K562 (cell line): ENCODE data around the gene POU3F1. TPM values are rescaled to one million over a fixed set of nuclear protein-coding genes. Genes with fewer than 3 reads are reported as not detected.

Experiments used
- BHLHE40 ChIP-seq: IDR thresholded peaks from 2 replicates; pipeline ENCODE4 v1.6.1; 2011; ENCODE audit warnings: low read length, improper control_type of control experiment
- CBX3 ChIP-seq, 2 experiments: IDR thresholded peaks; 1 replicate in 1 of 2; 2 replicates in 1 of 2; pipeline ENCODE4 v1.6.1; 2012; ENCODE audit warnings: inconsistent platforms in 2 of 2, low read length in 2 of 2, borderline replicate concordance in 1 of 2, control low read depth in 1 of 2
- FOXP4 ChIP-seq: sonication (generic); formaldehyde crosslinking; IDR thresholded peaks from 2 replicates; pipeline ENCODE4 v1.8.0; 2022; ENCODE audit warnings: mild to moderate bottlenecking, missing genetic modification reagents, borderline replicate concordance
- HDAC8 ChIP-seq: fragments of 450-650 bp; IDR thresholded peaks from 2 replicates; pipeline ENCODE4 v1.6.1; 2016; ENCODE audit warnings: mild to moderate bottlenecking, missing genetic modification characterization, moderate library complexity, missing compliant biosample characterization
- HOMEZ ChIP-seq: fragments of 250-450 bp; sonication (Bioruptor Pico); IDR thresholded peaks from 2 replicates; pipeline ENCODE4 v1.4.0; 2020; ENCODE audit warnings: mild to moderate bottlenecking, moderate library complexity
- KAT2B ChIP-seq: IDR thresholded peaks from one replicate; pipeline ENCODE4 v1.6.1; 2012; ENCODE audit warnings: low read depth, mild to moderate bottlenecking, control low read depth, inconsistent platforms, low read length, moderate library complexity
- MXD1 ChIP-seq: fragments of 250-450 bp; sonication (Bioruptor Pico); IDR thresholded peaks from 2 replicates; pipeline ENCODE4 v1.8.0; 2021; ENCODE audit warnings: borderline replicate concordance, mild to moderate bottlenecking, moderate library complexity; ENCODE audit not compliant: poor library complexity, severe bottlenecking
- NFXL1 ChIP-seq: fragments of 450-650 bp; formaldehyde crosslinking; IDR thresholded peaks from 2 replicates; pipeline ENCODE4 v1.4.0; 2021; ENCODE audit warnings: mild to moderate bottlenecking
- NR1H2 ChIP-seq: sonication (generic); formaldehyde crosslinking; IDR thresholded peaks from 2 replicates; pipeline ENCODE4 v1.4.0; 2020; ENCODE audit warnings: mild to moderate bottlenecking, missing genetic modification reagents
- SETDB1 ChIP-seq: IDR thresholded peaks from one replicate; pipeline ENCODE4 v1.6.1; 2012; ENCODE audit warnings: low read length, control low read depth, inconsistent platforms
- XRCC4 ChIP-seq: IDR thresholded peaks from one replicate; pipeline ENCODE4 v1.6.1; 2011; ENCODE audit not compliant: insufficient read depth, insufficient read length; ENCODE audit errors: extremely low read depth
- ZBTB5 ChIP-seq: fragments of 450-650 bp; IDR thresholded peaks from 2 replicates; pipeline ENCODE4 v1.6.1; 2017; ENCODE audit warnings: antibody characterized with exemption
- ZNF395 ChIP-seq: fragments of 200-800 bp; sonication (Bioruptor generic); IDR thresholded peaks from 2 replicates; pipeline ENCODE4 v1.6.1; 2017; ENCODE audit warnings: missing genetic modification characterization, missing compliant biosample characterization
- ZNF518B ChIP-seq: fragments of 250-450 bp; sonication (Bioruptor Pico); IDR thresholded peaks from 2 replicates; pipeline ENCODE4 v1.5.0; 2021; ENCODE audit warnings: mild to moderate bottlenecking, moderate library complexity
- ZNF717 ChIP-seq: fragments of 250-450 bp; sonication (Bioruptor Pico); IDR thresholded peaks from 2 replicates; pipeline ENCODE4 v1.5.0; 2021
- polyA plus RNA-seq, 8 experiments: library from polyadenylated mRNA; depleted of rRNA in 4 of 8; stranded (reverse) in 5 of 8; unstranded in 3 of 8; fragments of >200 nt; fragmentation: Nextera tagmentation in 2 of 8; fragmentation: Illumina TruSeq in 1 of 8; extraction: Ambion mirVana in 2 of 8; extraction: Trizol in 1 of 8; gene quantifications; 2 replicates each; pipeline versions ENCODE4 v1.2.1 to v1.2.3, GENCODE V29; 2011 to 2014; ENCODE audit warnings: inconsistent platforms in 1 of 8, missing spikeins in 1 of 8
- total RNA-seq, 7 experiments: library from RNA; depleted of rRNA in 6 of 7; stranded (reverse); fragments of >200 nt in 6 of 7; fragmentation: Illumina TruSeq in 2 of 7; extraction: Trizol in 2 of 7; gene quantifications; 2 replicates each; pipeline versions ENCODE4 v1.2.1 to v1.2.3, GENCODE V29; 2011 to 2021; ENCODE audit warnings: low replicate concordance in 1 of 7

The POU3F1 gene
- total and polyA plus RNA-seq, 9 of the 15 experiments (the other 6 are each of a cell fraction or from before 2014, with no cell fraction given): 0.09 TPM; not detected in 8

- TF ChIP-seq ZNF518B (CRISPR knock-in tag) (no peak), BHLHE40 (no peak; the same call in 1 of the 2 replicates), HDAC8 (tag) (0 out of 2 replicates have a peak, but pooled peaks have one; percentile 18), CBX3 (IDR thresholded peaks at IDR 0.05; ENCODE audit: borderline replicate concordance in 1 of 2, low read length in 2 of 2) (peak in 1 of 2 experiments; percentile 55; a peak in 1 of 3 replicates), ZNF395 (CRISPR knock-in tag) (peak; percentile 86), ZBTB5 (no peak), ZNF717 (CRISPR knock-in tag) (no peak), NR1H2 (CRISPR knock-in tag) (no peak; the same call in 1 of the 2 replicates), HOMEZ (CRISPR knock-in tag) (no peak), NFXL1 (no peak), MXD1 (CRISPR knock-in tag) (no peak), FOXP4 (no peak), SETDB1 (no peak), XRCC4 (no peak), KAT2B (no peak)
These were observed 37.3 kb downstream of the POU3F1 start (continued) for GRCh38 chr1:38009088-38009840.
